GM23338 (cell line): ENCODE measurements around the gene PKNOX2.

ENCODE experiments used
- CTCF ChIP-seq, 2 experiments: fragments of 200-600 bp in 1 of 2; sonication (generic) in 1 of 2; conservative IDR thresholded peaks; 2 replicates each; pipeline versions ENCODE4 v1.5.1 to v1.6.1; 2016 to 2017; ENCODE audit warnings: antibody characterized with exemption in 2 of 2, low read depth in 2 of 2, mild to moderate bottlenecking in 2 of 2, moderate library complexity in 1 of 2
- EZH2 ChIP-seq: fragments of 200-600 bp; sonication (generic); IDR thresholded peaks from one replicate; pipeline ENCODE4 v1.8.0; 2017; ENCODE audit warnings: antibody characterized with exemption, mild to moderate bottlenecking, low read depth; ENCODE audit not compliant: unreplicated experiment
- JUNB ChIP-seq: IDR thresholded peaks from one replicate; pipeline ENCODE4 v1.6.1; 2016; ENCODE audit warnings: antibody characterized with exemption; ENCODE audit not compliant: unreplicated experiment
- NANOG ChIP-seq: IDR thresholded peaks from 2 replicates; pipeline ENCODE4 v1.6.1; 2016; ENCODE audit warnings: antibody characterized with exemption, borderline replicate concordance
- ZNF114 ChIP-seq: fragments of 250-450 bp; sonication (Bioruptor Pico); IDR thresholded peaks from 2 replicates; pipeline ENCODE4 v1.5.0; 2020; ENCODE audit warnings: mild to moderate bottlenecking, moderate library complexity

GRCh38 chr11:125218336-125218735, 53.8 kb downstream of the PKNOX2 start:
- TF ChIP-seq NANOG: no peak
- TF ChIP-seq CTCF (conservative IDR thresholded peaks at IDR 0.05; ENCODE audit: low read depth in 2 of 2): no peak
- TF ChIP-seq JUNB: no peak
- no peak for TF ChIP-seq EZH2
- TF ChIP-seq ZNF114: no peak
